ENCODE results near the gene LMBRD1. TPM values are rescaled to one million over a fixed set of nuclear protein-coding genes. Genes with fewer than 3 reads are reported as not detected.

The LMBRD1 gene
- total RNA-seq, 1 experiment from 2014 or later = 29.9 TPM

DNA sequence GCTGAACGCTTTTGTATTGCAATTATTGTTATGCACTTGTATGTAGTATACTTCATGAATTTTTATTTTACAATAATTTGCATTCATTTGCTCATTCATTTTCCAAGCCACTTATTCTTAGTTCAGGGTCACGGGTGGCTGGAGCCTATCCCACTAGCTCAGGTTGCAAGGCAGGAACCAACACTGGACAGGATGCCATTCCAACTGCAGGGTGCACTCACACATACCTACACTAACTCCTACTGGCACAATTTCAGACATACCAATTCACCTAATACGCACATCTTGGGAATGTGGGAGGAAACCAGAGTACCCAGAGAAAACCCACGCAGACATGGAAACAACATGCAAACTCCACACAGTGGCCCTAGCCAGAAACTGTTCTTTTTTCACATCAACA, 61.8 kb downstream of the LMBRD1 start:
- no peaks in the 10 kb centered on the region for H3K4me1 ChIP-seq
- H3K27ac ChIP-seq = no peak overlapping the region
- H3K9me3 ChIP-seq (replicated peaks) = no peaks in the 10 kb centered on the region
- H3K27me3 ChIP-seq = no peaks in the 10 kb centered on the region
- no peak for DNase-seq
- no peak overlapping the region for H3K4me3 ChIP-seq
- H3K36me3 ChIP-seq = peaks cover 10% of the 10 kb centered on the region; the same call in 1 of the 2 replicates

DNA sequence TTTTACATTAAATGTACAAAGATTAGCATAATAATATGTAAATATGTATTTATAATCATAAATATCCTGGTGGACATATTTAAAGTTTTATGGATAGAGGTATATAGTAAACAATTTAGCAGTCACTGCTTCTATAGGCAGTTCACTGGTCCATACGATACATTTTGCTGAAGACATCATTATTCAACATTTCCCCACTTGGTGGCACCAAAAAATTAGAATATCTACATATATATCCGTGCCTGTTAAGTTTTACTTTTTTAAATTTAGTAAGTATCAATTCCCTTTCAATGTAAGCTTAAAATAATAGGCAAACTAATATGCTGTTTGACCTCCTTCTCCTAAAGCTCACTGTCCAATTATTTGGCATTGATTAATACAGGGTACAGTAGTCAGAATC, 64.2 kb downstream of the LMBRD1 start:
- Histone ChIP-seq H3K4me3 (no peak overlapping the region), H3K27ac (no peak overlapping the region)
- DNase-seq = peak in 1 of 2 experiments; percentile 64

DNA sequence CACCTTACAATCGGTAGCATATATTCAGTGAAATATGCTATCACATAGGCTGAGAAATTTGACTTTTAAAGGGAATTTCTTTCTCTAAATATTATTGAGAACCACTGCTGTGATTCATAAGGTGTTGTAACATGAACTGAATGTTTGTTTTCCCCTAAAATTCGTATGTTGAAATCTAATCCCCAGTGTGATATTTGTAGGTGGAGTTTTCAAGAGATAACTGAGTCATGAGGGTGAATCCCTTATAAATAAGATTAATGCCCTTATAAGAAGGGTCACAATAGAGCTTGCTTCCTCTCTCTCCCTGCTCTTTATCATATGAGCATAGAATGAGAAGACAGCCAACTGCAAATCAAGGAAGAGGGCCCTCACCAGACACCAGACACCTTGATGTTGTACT, 64.8 kb downstream of the LMBRD1 start:
- H3K27me3 ChIP-seq = no peaks in the 10 kb centered on the region
- no peaks in the 10 kb centered on the region for H3K4me1 ChIP-seq
- H3K36me3 ChIP-seq = 0 out of 2 replicates have a peak, but pooled peaks cover 4% of the 10 kb centered on the region
- H3K9me3 ChIP-seq (replicated peaks) = no peaks in the 10 kb centered on the region
- H3K27ac ChIP-seq = no peak overlapping the region
- no peak overlapping the region for H3K4me3 ChIP-seq
- no peak for DNase-seq

More for the DNA sequence above, 64.2 kb downstream of the LMBRD1 start:
- Histone ChIP-seq H3K9me3 (replicated peaks) (no peaks in the 10 kb centered on the region), H3K27me3 (no peaks in the 10 kb centered on the region), H3K36me3 (peaks cover 8% of the 10 kb centered on the region; the same call in 1 of the 2 replicates), H3K4me1 (no peaks in the 10 kb centered on the region)

DNA sequence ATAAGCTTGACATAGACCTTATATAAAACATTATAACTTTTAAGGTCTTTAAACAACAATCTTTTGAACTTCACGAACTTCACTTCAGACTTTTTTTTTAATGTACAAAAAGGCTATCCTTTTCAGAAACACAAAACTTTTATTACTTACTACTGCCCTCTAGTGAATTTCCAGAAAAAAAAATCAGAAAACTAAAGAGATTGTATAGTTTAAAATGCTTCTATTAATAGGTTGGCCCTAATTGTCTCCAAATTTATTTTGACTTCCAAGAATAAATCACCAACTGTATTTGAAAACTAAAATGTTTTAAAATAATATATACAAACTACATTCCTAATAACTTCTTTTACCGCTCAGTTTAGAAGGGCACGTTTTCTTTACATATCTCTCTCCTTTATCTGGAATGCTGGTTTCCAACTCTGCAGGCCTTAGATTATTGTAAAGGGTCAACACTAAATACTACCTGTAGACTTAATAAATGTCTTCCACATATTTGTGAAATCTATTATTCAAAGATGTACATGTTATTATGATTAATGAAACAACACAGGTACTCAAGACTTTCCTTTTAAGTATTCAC, 66.8 kb downstream of the LMBRD1 start:
- Histone ChIP-seq H3K36me3 (peaks cover 6% of the 10 kb centered on the region; the same call in 1 of the 2 replicates), H3K27ac (no peak overlapping the region), H3K4me3 (no peak overlapping the region), H3K4me1 (no peaks in the 10 kb centered on the region), H3K9me3 (replicated peaks) (0 out of 2 replicates have a peak, but pooled peaks cover 2% of the 10 kb centered on the region), H3K27me3 (no peaks in the 10 kb centered on the region)
- DNase-seq = peak in 1 of 2 experiments; percentile 53

DNA sequence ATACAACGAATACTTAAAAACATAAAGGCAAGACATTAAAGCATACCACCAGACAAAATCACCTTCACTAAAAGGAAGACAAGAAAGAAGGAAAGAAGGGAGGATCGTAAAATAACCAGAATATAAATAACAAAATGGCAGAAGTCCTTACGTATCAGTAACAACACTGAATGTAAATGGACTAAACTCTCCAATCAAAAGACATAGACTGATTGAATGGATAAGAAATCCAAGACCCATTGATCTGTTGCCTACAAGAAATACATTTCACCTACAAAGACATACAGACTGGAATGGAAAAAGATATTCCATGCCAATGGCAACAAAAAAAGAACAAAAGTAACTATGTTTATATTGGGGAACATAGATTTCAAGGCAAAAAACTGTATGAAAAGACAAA, 74.1 kb downstream of the LMBRD1 start:
- Histone ChIP-seq H3K27me3 (no peaks in the 10 kb centered on the region), H3K27ac (no peak overlapping the region), H3K9me3 (replicated peaks) (0 out of 2 replicates have a peak, but pooled peaks cover 2% of the 10 kb centered on the region), H3K4me3 (no peak overlapping the region), H3K4me1 (no peaks in the 10 kb centered on the region), H3K36me3 (peaks cover 6% of the 10 kb centered on the region; the same call in 1 of the 2 replicates)
- no peak for DNase-seq

DNA sequence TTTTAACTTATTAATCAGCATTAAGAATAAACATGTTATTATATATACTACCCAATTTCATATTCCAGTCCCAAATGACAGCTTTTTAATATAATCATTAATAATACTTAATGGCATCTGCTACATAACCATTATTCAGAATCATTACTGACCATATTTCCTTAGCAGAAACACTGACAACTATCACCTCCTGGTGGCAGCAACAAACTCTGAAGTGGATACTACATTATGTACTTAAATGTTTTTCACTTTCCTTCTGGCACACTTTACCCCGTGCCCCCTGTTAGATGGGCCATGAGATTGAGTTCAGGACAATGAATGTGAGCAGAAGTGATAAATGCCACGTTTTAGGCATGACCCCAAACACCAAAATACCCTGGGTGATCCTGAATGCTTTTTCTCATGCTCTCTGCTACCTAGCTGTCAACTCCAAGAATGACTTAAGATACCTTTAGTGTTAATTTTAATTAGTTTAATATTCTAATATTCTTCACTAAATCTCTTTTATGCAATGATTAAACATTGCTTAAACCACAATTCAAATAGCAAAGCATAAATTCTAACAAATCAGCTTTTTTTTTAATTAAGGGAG, 77.1 kb downstream of the LMBRD1 start:
- Histone ChIP-seq H3K27me3 (no peaks in the 10 kb centered on the region), H3K9me3 (replicated peaks) (no peaks in the 10 kb centered on the region), H3K36me3 (peaks cover 8% of the 10 kb centered on the region), H3K27ac (no peak overlapping the region), H3K4me1 (no peaks in the 10 kb centered on the region), H3K4me3 (no peak overlapping the region)
- peak; percentile 35 to 64 for DNase-seq

DNA sequence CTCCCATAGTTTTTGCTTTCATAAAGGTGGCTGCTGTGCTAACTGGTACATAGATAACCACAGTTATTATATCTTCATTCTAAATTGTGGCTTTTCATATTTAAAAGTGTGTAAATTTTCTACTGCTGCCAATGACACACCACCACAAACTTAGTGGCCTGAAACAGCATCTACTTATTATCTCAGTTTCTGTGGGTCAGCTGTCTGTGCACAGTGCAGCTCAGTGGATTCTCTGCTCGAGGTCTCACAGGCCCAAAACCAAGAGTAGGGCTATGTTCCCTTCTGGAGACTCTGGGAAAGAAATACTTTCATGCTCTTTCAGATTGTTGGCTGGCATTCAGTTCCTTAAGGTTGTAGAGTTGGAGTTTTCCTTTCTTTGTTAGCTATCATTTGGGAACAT, 90.1 kb downstream of the LMBRD1 start:
- Histone ChIP-seq H3K27me3 (no peaks in the 10 kb centered on the region), H3K36me3 (peaks cover 2% of the 10 kb centered on the region; the same call in 1 of the 2 replicates), H3K4me3 (no peak overlapping the region), H3K27ac (no peak overlapping the region), H3K9me3 (replicated peaks) (no peaks in the 10 kb centered on the region), H3K4me1 (no peaks in the 10 kb centered on the region)
- no peak for DNase-seq

DNA sequence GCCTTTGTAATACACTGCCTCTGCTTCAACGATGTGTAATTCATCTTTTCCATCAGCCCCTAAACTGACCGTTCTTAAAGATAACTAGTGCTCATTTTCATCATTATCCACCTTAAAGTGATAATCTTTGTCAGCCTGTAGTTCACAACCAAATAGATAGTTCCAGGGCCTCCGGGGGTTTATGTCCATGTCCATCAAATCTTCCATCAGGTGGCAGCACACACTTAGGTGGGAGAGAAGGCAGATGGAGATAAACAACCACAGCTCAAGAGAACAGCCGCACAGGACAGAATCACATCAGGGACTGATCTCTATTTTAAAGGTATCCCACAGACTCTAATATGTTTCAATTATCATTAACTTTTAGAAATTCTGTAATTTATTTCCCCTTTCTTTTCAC, 90.9 kb downstream of the LMBRD1 start:
- no peak overlapping the region for H3K27ac ChIP-seq

DNA sequence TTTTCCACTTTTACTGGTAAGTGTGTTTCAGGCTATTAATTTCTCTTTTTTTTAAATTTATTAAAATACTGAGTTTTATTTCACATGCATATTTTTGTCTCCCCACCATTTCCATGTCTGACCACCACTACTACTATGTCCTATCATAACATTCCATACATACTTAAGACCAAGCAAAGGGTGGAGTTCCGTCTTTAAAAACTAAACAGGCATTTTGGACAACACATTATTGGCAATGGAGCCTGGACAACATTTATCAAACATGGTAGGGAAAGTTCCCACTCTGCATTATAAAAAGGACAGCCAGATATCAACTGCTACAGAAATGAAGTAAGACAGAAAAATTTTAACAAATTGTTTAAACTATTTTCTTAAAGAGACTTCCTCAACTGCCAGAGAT, 91.9 kb downstream of the LMBRD1 start:
- no peak for DNase-seq
- Histone ChIP-seq H3K36me3 (peaks cover 2% of the 10 kb centered on the region; the same call in 1 of the 2 replicates), H3K4me3 (no peak overlapping the region), H3K27me3 (no peaks in the 10 kb centered on the region), H3K27ac (no peak overlapping the region), H3K9me3 (replicated peaks) (no peaks in the 10 kb centered on the region), H3K4me1 (no peaks in the 10 kb centered on the region)

More for the DNA sequence above, 90.9 kb downstream of the LMBRD1 start:
- Histone ChIP-seq H3K9me3 (replicated peaks) (no peaks in the 10 kb centered on the region), H3K36me3 (peaks cover 2% of the 10 kb centered on the region; the same call in 1 of the 2 replicates), H3K4me1 (no peaks in the 10 kb centered on the region), H3K27me3 (no peaks in the 10 kb centered on the region), H3K4me3 (no peak overlapping the region)
- no peak for DNase-seq

DNA sequence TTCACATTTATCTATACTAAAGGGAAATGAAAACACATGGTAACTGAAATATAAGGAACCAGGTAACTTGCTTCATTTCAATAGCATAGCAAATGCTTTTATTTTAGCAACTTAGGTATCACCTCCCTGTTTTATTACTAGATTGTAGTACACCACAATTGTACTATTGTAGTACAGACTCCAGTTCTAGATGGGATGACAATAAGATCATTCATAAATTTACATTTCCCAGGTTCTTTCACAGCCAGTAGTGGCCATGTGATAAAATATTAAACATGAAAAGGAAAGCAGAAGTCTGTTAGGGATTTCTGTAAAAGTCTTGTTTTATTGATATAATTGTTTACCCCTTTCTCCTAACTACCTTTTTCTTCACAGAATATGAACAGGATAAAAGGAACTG, 97.2 kb downstream of the LMBRD1 start:
- Histone ChIP-seq H3K4me3 (no peak overlapping the region), H3K4me1 (no peaks in the 10 kb centered on the region), H3K27ac (no peak overlapping the region), H3K27me3 (no peaks in the 10 kb centered on the region), H3K9me3 (replicated peaks) (no peaks in the 10 kb centered on the region), H3K36me3 (no peaks in the 10 kb centered on the region; the same call in 1 of the 2 replicates)
- DNase-seq = no peak

DNA sequence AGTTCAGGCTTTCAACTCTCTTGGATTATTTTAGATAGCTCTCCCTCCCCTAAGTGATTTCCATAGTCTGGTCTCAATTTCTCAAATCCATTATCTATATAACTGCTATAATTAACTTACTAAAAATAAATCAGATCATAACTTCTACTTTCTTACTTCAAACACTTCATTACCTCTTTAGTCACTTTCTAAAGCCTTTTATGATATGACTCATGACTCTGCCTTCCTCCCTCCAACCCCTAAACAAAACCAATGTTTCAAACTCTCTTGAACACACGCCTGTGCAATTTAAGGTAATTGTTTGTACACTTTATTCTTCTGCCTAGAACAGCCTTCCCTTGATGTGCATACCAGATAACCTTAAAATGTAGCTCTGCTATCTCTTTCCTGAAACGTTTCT, 100.5 kb downstream of the LMBRD1 start:
- no peak overlapping the region for H3K4me3 ChIP-seq
- H3K27me3 ChIP-seq = no peaks in the 10 kb centered on the region
- no peaks in the 10 kb centered on the region; the same call in 1 of the 2 replicates for H3K36me3 ChIP-seq
- no peaks in the 10 kb centered on the region for H3K4me1 ChIP-seq
- DNase-seq = no peak
- H3K27ac ChIP-seq = no peak overlapping the region
- no peaks in the 10 kb centered on the region for H3K9me3 ChIP-seq (replicated peaks)

DNA sequence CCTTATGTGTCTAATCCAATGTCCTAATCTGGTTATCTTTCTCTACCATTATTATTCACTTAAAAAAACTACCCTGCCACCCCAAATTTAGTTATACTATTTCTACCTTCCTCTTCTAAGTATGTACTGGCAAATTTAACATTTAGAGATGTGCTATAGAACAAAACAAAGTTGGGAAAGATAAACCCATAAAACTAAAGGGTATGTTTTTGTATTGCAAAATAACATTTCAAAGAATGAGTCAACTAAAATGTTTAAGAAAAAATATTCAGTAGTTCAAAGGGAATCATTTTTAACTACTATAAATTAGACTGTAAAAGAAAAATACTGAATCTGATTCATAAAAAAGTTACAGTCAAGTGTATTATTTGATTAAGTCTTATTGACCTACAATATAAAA, 103.0 kb downstream of the LMBRD1 start:
- no peaks in the 10 kb centered on the region for H3K4me1 ChIP-seq
- H3K36me3 ChIP-seq = no peaks in the 10 kb centered on the region; the same call in 1 of the 2 replicates
- no peaks in the 10 kb centered on the region for H3K27me3 ChIP-seq
- no peak overlapping the region for H3K27ac ChIP-seq
- no peak for DNase-seq
- H3K9me3 ChIP-seq (replicated peaks) = no peaks in the 10 kb centered on the region
- no peak overlapping the region for H3K4me3 ChIP-seq

DNA sequence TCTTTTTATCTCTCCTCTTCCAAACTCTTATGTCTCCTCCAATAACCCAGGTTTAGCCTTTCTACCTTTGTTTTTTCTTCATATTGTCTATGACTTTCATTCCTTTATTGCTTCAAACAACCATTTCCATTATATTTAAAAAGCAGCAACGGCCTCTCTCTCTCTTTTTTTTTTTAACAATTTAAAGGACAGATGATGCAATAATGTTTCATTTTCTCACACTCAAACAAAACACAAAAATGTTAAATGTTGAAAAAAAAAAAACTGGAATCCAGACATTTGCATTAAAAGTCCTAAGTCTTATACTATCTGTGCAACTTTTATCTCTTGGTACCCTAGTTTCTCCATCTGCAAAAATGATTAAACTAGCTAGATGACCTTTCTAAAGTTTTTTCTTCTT, 105.8 kb downstream of the LMBRD1 start:
- Histone ChIP-seq H3K9me3 (replicated peaks) (no peaks in the 10 kb centered on the region), H3K27me3 (no peaks in the 10 kb centered on the region), H3K27ac (no peak overlapping the region), H3K4me3 (no peak overlapping the region), H3K36me3 (no peaks in the 10 kb centered on the region), H3K4me1 (no peaks in the 10 kb centered on the region)
- DNase-seq = no peak

DNA sequence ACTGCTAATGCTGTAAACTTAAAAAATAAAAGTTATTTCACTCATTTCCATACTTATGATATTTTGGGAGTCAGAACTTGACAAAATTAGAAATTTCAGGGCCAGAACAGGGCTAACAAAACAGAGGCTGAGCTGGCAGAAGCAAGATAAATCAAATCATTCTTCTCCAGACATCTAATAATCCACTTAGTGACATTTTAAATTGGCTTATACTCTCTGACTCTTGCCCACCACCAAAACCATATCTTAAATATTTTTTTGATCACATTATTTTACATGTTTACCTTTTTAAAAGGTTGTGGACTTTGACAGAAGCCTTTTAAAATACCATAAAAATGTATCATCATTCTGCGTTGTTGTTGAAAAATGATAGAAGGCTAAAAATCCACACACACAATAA, 116.5 kb downstream of the LMBRD1 start:
- Histone ChIP-seq H3K27me3 (no peaks in the 10 kb centered on the region), H3K27ac (no peak overlapping the region), H3K4me1 (no peaks in the 10 kb centered on the region), H3K4me3 (no peak overlapping the region), H3K9me3 (replicated peaks) (no peaks in the 10 kb centered on the region), H3K36me3 (peaks cover 8% of the 10 kb centered on the region; the same call in 1 of the 2 replicates)
- DNase-seq = no peak

DNA sequence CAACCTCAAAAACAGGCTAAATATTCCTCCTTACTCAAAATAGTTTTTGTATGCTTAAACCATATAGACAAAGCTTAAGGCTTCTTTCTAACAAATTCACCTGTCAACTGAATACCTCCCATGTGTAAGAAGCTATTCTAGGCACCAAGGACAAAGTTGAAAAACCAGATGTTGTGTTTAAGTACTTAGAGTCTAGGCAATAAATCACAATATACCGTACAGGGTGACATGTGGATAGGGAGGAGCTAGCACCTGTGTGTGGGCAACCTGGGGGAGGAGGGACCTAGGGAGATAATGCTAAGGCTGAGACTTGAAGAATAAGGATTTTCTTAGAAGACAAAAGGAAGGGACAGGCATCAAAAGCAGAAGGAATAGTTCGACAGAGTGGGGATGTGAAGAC, 123.5 kb downstream of the LMBRD1 start:
- no peak for DNase-seq
- Histone ChIP-seq H3K36me3 (peaks cover 3% of the 10 kb centered on the region; the same call in 1 of the 2 replicates), H3K4me1 (no peaks in the 10 kb centered on the region), H3K4me3 (no peak overlapping the region), H3K27ac (no peak overlapping the region), H3K9me3 (replicated peaks) (no peaks in the 10 kb centered on the region), H3K27me3 (no peaks in the 10 kb centered on the region)

DNA sequence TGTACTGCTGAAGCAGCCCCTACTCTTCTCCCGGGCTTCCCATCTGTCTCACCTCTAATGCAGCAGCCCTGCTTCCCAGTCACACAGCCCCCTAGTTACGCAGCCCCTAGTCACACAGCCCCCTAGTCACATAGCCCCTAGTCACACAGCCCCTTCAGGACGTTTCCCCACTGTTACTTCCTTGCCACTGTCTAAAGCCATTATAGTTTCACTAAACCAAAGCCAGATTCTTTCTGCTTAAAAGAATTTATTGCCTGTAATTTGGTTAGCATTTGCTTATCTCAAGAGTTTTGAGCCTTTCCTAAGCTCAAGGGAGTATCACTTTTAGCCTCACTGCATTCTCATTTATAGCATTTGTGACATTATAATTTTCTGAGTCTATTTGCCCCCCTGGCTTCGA, 127.9 kb downstream of the LMBRD1 start:
- Histone ChIP-seq H3K4me3 (no peak overlapping the region), H3K27me3 (no peaks in the 10 kb centered on the region), H3K27ac (no peak overlapping the region), H3K36me3 (no peaks in the 10 kb centered on the region; the same call in 1 of the 2 replicates), H3K4me1 (no peaks in the 10 kb centered on the region), H3K9me3 (replicated peaks) (no peaks in the 10 kb centered on the region)
- DNase-seq = no peak
